Superior temporal gyrus (tissue), 1 donor: Measurements from ENCODE around the gene NEK10.
"Not testable (repeated sequence)": the region's sequence is repeated elsewhere in the genome, so short reads cannot be mapped to it uniquely, and the experiment has no call there.

Experiments used
- DNase-seq: peaks from one replicate; pipeline ENCODE4 v3.0.0-alpha.2; 2016; ENCODE audit errors: extremely low spot score

NEK10 gene

DNA sequence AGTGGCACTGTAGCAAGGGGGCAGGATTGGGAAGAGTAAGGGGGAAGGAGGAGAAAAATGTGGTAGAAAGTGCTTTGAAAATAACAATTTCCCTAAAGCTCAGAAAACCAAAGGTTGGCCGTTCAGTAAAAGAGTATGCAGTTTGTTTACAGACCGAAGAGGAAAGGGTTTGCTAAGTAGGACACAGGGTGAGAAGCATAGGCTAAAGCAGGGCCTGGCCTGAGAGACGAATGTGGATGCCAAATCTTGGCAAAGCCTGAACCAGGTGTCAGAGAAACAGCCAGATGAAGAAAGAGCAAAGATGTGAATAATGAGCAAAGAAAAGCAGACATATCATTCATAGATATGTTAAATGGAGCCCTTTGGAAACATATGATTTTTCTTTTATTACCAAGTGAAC, 17.1 kb downstream of the NEK10 start:
- no peak for DNase-seq

DNA sequence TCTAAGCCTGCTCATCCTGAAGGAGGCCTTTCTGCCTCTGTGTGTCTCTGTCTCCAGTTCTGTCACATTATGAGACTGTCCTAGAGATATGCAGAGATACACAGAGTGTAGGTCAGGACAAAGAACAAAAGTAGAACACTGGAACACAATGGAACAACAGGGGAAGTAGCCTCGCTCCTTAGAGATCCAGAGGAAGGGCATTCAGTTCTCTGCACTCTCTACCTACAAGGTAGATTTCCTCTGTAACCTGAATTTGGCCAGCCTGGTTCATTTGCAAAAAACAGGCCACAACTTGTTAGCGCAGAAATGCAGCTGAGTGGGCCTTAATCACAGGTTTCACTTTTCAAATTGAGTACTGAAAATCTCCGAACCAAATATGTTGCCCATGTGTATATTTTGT, 19.4 kb downstream of the NEK10 start:
- DNase-seq: no peak

DNA sequence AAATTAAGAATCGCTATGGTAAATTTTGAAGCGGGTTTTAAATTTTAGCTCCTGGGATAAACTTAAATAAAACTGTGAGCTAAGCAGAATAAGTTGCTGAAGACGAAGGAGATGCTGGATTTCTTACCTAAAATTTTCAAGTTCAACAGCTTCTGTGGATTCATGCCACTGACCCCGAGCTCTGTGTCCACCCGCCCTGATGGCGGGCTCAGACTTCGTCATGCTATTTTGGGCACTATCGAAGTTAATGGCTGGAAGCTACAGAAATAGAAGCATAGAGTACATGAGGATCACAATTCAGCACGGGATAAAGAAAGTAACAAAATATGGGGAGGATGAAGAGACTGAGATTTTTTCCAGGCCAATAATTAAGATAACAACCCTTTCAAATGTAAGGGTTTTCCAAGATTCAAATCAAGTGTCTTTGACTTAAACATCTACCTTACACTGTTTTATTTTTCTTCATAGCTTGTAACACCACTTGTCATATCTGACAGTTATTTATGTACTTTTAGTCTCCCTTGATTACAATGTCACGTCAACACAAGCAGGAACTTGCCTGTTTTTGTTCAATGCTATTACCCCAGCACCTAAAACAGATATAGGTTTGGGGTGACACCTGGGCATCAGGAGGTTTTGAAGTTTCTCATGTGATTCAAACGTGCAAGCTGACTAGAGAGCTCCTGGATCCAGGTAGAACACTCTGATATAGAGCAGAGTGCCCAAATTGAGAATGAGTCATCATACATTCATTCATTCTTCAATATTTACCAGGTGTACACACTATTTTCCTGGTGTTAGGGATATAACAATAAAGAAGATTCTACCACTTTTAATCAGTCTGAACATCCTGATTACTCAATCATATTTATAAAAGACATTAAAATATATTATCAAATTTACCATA, 23.0 kb downstream of the NEK10 start:
- DNase-seq: no peak

DNA sequence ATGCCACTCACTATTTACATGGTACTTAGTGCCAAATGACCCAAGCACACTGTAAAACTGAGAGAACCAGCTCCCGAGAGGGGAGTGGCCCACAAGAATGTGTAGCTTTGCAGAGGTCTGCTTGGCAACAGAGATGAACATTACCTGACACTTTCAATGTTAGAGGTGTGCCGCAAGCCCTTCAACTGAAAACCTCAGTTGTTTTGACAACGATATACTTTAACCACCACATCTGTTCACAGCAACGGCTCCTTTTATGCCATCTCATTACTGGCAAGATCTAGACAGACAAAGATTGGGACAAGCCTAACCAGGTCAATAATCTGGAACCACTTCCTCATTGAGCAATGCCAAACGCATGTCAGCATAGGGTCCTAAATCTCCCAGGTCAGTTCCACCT, 23.7 kb downstream of the NEK10 start:
- no peak for DNase-seq

DNA sequence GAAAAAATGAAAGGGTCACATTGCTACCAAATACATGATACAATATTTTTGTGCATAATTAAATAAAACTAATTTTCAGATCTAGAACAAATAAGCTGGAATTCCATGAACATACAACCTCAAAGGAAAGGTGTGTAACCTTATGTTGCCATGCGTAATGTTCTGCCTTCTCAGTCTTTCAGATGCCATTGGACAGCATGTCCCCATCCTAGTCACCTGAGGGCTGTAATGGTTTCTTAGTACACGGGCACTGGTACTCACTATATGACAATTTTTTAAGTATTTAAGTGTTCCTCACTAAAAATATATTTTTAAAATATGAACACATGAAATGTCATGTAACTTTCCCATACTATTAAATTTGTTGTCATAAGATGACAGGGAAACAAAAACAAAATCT, 24.1 kb downstream of the NEK10 start:
- no peak for DNase-seq

DNA sequence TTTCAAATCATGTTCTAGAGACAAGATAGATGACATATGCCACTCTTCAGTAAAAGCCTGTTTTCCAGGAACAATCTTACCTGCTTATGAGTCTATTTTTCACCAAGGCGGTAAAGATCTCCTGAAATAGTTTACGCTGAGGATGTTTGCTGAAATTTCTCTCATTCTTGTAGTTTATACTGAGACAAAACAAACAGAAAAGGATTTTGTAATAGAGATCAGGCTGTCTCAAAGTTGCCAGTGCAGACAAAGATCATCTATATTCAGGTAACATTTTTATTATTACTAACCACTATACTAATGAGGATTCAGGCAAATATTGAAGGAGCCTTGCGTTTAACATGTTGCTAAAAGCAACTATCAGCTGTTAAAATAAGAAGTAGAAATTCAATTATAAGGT, 25.0 kb downstream of the NEK10 start:
- no peak for DNase-seq

DNA sequence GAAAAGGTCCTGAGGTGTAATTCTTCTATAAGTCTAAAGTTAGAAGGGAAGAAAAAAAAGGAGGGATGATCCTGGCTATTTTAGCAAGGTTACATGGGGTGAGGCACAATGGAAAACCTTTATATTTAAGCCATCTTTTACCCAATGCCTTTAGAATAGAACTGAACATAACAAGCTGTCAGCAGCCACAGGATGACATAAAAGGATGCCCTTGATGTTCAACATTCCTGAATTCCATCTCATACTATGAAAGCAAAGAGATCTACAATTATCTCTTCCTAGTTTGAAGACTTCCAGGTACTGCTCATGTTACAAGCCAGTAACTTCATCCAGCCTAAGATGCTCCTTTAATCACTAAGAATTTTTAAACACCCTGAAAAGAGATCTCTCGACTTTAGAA, 26.9 kb downstream of the NEK10 start:
- DNase-seq: no peak

DNA sequence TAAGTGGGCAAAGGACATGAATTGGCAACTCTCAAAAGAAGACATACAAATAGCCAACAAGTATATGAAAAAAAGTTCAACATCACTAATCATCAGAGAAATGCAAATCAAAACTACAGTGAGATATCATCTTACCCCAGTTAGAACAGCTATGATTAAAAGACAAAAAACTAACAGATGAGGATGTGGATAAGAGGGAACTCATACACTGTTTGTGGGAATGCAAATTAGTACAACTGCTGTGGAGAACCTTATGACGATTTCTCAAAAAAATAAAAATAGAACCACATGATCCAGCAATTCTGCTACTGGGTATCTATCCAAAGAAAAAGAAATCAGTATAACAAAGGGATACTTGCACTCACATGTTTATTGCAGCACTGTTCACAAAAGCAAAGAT, 28.6 kb downstream of the NEK10 start:
- no peak for DNase-seq

DNA sequence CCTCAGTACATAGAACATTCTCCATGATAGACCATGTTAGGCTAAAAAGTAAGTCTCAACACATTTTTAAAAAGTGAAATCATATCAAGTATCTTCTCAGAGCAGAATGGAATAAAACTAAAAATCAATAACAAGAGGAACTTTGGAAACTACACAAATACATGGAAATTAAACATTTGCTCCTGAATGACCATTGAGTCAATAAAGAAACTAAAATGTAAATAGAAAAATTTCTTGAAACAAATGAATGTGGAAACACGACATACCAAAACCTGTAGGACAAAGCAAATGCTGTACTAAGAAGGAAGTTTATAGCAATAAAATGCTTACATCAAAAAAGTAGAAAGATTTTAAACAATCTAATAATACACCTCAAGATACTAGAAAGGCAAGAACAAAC, 33.6 kb downstream of the NEK10 start:
- DNase-seq: no peak

DNA sequence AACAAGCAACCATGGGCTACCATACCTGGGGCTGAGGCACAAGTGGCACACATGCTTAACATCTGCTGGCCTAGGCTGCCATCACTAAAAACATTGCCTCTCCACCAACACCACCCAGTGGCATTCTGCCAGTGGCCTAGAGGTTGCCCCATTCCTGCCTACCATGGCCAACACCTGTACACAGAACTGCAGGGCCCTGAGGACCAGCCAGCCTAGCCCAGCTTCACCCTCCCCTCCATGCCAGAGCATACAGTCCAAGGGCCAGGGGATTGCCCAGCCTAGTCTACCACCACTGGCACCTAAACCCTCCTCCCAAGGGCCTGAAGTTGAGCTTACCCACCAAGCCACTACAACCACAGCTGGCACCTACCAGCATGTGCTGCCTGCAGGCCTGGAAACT, 35.3 kb downstream of the NEK10 start:
- DNase-seq: no peak

DNA sequence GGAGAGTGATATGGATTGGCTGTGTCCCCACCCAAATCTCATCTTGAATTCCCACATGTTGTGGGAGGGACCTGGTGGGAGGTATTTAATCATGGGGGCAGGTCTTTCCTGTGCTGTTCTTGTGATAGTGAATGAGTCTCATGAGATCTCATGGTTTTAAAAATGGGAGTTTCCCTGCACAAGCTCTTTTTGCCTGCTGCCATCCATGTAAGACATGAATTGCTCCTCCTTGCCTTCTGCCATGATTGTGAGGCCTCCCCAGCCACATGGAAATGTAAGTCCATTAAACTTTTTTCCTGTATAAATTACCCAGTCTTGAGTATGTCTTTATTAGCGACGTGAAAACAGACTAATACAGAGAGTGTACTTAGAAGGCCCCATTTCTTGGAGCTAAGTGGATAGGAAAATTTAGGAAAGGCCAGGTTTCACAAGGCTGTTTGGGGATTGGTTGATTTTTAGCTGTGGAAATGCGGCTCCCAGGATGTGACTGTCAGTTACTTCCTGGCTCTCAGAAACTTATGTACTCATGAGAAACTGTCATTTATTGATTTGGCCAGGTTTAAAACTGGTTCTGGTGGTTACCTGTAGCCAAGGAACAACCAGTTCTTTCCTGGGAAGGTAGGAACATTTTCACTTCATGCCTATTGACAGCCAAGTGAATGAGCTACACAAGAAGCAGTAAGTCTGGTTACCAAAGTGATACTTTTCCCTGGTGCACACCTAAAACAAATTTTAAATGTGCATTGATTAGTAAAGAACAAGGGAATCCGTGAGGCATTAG, 40.0 kb downstream of the NEK10 start:
- not testable (repeated sequence) for DNase-seq

DNA sequence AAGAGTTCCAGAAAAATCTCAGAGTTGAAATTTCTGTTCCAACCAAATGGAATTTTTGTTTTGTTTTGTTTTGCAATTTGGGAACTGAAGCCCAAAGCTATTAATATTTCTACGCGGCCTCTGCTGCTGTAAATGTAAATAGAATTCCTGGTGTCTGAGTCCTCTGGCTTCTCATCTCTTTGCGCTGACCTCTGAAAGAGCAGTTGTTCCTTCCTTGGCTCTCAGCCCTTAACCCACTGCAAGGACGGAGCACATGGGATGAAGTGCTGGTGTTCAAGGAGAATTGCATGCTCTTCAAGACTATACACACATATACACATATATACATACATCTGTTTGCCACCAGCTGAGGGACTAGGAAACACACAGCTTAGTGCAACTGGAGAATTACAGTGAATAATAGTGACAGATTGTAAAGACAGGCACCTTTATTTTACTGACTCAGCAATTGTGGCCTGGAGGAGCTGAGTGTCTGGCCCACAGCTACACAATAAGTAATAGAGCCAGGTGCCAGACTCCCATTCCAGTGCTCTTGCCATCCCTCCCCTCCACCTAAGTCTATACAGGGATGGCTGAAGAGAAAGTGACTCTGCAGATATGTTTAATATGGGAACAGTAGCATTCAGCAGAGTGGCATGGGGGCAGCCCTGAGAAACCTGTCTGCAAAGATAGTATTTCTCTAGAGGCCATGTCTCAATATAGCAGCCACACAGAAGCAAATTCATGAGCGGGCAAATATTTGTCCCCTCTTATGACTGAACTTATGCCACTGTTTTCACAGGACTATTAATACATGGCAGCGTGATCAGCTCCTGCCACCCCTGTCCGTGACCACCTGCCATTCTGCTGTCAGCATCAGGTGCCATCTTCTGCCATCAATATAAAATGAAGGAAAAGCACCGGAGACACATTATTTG, 42.3 kb downstream of the NEK10 start:
- DNase-seq: no peak

DNA sequence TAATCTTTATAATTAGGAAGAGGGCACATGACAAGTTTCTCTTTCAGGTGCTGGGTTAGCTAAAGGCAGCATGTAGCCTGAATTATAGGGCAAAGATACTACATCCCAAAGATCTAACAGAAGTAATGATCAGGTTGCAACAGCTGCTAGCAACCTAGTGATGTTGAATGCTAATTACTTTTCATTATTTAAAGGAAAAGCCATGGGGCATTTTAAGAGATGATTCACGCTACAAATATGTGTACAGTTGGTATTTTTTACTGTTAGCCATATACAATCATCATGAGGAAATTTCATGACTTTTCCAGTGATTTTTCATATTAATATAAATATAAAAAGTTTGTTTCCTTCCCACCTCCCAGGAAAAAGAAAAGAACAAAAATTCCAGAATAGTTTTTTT, 43.0 kb downstream of the NEK10 start:
- no peak for DNase-seq

DNA sequence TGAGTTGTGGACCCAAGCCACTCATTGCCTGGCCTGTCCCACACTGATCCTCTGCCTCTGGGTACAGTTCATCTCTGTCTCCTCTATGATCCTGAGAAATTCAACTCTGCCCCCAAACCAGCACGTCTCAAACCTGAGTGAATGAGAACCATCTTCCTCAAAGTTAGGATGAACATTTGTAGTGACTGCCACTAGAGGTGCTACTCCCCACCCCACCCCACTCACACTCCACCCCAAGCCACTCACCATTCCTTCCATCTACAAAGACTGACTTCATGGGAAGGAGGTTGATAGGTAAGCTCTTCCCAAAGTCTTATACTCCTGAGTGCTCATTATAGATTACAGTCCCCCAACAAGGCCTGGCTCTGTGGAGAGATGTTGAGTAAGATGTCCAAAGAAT, 43.8 kb downstream of the NEK10 start:
- no peak for DNase-seq

DNA sequence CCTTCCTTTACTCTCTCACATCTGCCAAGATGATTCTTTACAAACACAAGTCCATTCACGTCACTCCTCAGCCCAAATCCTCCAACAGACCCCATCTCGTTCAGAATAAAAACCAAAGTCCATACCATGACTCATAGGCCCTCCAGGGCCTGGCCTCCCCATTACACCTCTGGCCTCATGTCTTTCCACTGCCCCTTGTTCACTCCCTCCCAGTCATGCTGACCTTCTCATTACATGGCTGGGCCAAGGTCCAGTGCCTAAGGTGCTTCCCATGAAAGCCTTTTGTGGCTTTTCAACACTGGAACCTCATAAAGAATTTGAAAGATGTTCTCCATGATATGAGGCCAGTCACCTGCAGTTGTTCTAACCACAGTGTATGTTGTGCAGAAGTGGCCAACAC, 44.5 kb downstream of the NEK10 start:
- no peak for DNase-seq

DNA sequence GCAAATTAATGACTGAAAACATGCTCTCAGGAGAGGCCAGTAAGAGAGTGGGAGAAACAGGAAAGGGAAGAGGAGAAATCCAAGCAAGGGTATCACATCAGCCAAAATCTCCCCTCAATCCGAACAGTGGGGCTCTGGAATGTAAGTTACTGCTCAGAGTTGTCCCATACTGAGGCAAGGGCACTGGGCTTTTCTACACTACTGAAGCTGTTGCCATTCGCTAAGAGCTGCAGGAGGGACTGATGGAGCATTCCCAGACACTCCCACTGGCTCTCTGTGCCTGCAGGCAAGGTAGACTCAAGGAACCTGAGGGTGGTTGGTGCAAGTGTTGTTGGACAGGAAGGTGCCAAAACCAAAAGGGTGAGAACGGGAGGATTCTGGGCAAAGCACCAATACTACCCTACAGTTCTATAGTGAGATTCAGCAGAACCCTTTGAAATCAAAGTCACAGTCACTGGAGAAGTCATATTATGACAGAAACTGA, 46.1 kb downstream of the NEK10 start:
- DNase-seq: no peak

DNA sequence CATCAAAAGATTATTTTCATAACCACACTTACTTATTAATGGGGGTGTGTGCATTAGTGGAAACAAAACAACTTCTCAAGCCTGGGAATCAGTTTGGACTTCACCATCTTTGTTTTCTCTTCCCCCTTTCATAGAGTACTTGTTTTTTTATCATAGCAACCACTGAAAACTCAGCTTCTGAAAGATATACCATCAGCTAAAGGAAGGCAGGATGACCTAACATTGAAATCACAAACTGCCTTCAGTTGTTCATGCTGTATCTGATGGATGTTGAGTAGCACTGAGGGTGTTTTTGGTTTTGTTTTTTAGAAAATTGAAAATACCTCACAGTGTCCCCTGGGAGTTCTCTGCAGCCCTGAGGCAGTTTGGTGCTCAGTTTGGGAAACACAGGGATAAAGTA, 46.5 kb downstream of the NEK10 start:
- DNase-seq: no peak

DNA sequence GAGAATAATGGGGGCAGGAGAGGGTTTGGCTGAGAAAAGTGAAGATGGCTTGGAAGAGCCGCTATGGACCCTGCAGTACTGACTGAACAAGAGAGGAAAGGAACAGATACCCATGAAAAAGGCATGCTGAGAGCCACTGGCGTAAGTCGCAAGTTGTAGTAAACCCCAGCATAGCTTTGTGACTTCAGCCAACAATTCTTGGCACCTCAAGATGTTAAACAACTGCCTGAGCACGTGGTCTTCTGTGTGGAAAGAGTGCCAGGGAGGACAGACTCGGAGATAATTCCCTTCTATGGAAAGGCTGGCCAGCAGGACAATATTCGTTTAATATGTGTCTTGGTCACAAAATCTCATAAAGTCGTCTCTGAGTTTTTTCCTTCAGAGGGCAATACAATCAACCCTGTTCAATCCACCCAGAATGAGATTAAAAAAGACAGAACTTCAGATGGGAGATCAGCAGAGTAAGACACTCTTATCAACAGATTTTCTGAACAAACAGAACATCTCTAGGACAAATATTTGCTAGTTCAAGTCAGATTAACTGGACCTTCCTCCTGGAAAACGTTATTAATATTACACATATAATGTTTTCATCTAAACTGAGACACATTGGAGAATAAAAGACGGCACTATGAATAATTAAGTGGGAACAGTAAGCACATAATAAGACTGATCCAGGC, 49.2 kb downstream of the NEK10 start:
- no peak for DNase-seq

DNA sequence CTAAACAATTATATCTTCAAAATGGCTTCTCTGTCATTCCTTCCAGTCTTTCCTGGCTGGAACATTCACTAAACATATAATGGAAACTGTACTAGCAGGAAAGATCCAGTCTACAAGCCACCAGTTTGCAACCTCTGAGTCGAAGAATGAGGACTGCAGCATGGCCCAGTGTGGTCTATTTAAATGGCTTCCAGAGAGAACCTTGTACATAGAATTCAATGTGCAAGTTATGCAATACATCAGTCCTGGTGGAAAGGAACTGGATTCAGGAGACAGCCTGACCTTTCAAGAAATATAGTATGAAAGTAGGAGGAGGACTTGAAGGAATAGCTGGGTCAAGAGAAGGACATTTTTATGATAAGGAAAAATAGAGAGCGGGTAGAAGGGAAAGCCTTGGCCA, 49.9 kb downstream of the NEK10 start:
- DNase-seq: no peak

DNA sequence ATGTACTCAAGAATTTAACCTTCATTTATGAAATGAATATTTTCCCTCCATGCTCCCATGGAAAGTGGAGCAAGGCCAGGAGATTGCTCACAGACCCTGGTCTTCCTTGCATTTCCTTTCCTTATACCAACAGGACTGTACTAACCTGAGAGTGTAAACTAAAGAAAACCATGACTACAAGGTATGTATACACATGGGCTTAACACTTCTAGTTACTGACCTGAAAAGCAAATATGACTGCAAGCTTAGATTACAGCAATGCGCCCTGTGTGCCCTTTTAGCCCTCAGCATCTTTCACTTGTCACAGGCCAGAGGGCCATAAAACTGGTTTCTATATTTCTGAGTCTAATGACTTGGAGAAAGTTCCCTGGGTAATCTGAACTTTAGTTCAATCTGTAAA, 52.1 kb downstream of the NEK10 start:
- no peak for DNase-seq

DNA sequence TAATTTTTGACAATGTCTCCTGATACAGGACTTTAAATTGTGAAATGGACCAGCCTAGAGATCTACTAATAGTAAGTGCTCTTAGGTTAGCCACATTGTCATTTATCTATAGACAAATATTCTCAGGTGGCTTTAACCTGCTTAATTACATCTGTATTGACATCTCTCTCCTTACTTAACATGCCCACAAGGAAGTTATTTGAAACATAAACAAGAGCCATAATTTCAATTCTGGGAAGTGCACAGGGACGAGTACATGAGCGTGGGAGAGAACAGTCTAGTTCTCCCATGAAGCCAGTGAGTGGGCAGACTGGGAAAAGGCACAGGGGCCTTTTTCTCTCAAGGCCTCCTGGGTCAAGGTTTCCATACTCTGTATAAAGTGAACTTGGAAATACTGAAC, 54.2 kb downstream of the NEK10 start:
- no peak for DNase-seq
